OCI-LY3 (cell line): ENCODE results near the gene LIPC.

ENCODE experiments used
- H2AFZ ChIP-seq: fragments of 200-600, 300-600 bp; shearing (Covaris generic); 2 replicates; pipeline ENCODE4 v1.6.0; 2014; ENCODE audit warnings: antibody characterized with exemption, low read depth, low read length
- H3K27ac ChIP-seq: fragments of 200-600, 300-600 bp; sonication (generic); 2 replicates; pipeline ENCODE4 v1.5.1; 2014; ENCODE audit warnings: mild to moderate bottlenecking, low read length, moderate library complexity, mixed read lengths
- H3K27me3 ChIP-seq: fragments of 200-600, 300-600 bp; sonication (generic); 2 replicates; pipeline ENCODE4 v1.6.1; 2014; ENCODE audit warnings: low read depth, low read length, mixed read lengths
- H3K36me3 ChIP-seq: fragments of 200-600, 300-600 bp; sonication (generic); replicated peaks from 2 replicates; pipeline ENCODE3; 2014; ENCODE audit warnings: low read depth, low read length, mixed read lengths
- H3K4me1 ChIP-seq: fragments of 300-600, 200-600 bp; sonication (generic); 2 replicates; pipeline ENCODE4 v1.6.1; 2014; ENCODE audit warnings: low read length, mixed read lengths
- H3K4me2 ChIP-seq: fragments of 200-600, 300-600 bp; sonication (generic); 2 replicates; pipeline ENCODE4 v1.6.1; 2014; ENCODE audit warnings: low read length, mixed read lengths
- H3K4me3 ChIP-seq: fragments of 300-600, 200-600 bp; sonication (generic); 2 replicates; pipeline ENCODE4 v1.5.1; 2014; ENCODE audit warnings: antibody characterized with exemption, mild to moderate bottlenecking, low read length, moderate library complexity
- H3K79me2 ChIP-seq: fragments of 300-600, 200-600 bp; shearing (Covaris generic); 2 replicates; pipeline ENCODE4 v1.6.1; 2014; ENCODE audit warnings: mild to moderate bottlenecking, low read length, mixed read lengths
- H3K9ac ChIP-seq: fragments of 300-600, 200-600 bp; shearing (Covaris generic); 2 replicates; pipeline ENCODE4 v1.6.0; 2014; ENCODE audit warnings: mild to moderate bottlenecking, low read length, moderate library complexity
- H3K9me3 ChIP-seq: fragments of 200-600, 300-600 bp; shearing (Covaris generic); 2 replicates; pipeline ENCODE4 v1.6.1; 2014; ENCODE audit warnings: low read length, mixed read lengths; ENCODE audit not compliant: insufficient read depth
- H4K20me1 ChIP-seq: fragments of 200-600, 300-600 bp; sonication (generic); 2 replicates; pipeline ENCODE4 v1.6.1; 2016; ENCODE audit warnings: low read length, mixed read lengths; ENCODE audit not compliant: insufficient read depth
- EZH2phosphoT487 ChIP-seq: fragments of 200-600 bp; shearing (Covaris generic); IDR thresholded peaks from 2 replicates; pipeline ENCODE4 v1.6.1; 2018; ENCODE audit warnings: antibody characterized with exemption, mixed run types, low read depth
- TF ChIP-seq, protein P1 (sequence below): fragments of 200-600, 300-600 bp; sonication (generic); IDR thresholded peaks from 2 replicates; pipeline ENCODE4 v1.5.1; 2014; ENCODE audit warnings: antibody characterized with exemption, low read length, low read depth

The LIPC gene

DNA sequence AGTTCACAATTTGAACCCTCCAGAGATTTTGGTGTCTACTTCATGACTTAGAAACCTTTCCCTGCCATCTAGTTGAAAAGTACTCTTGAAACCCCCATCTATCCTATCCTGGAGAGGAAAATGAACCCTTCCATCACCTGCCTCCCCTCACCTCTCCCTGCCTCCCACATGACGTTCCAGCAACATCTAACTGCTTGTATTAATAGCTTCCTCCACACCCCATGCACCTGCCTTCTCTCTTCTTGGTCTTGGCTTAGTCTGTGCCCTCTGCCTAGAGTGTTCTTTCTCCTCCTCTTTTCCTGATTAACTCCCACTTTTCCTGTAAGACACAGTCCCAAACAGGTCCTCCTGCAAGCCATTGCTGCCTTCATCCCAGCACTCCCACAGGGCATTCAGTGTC, 107.8 kb downstream of the LIPC start:
- Histone ChIP-seq H3K4me2 (no peak overlapping the region), H3K36me3 (no peaks in the 10 kb centered on the region), H2AFZ (no peak overlapping the region), H3K27me3 (peaks cover 14% of the 10 kb centered on the region), H3K4me1 (no peaks in the 10 kb centered on the region), H3K4me3 (no peak overlapping the region), H3K9me3 (no peaks in the 10 kb centered on the region), H3K79me2 (no peaks in the 10 kb centered on the region), H3K27ac (no peak overlapping the region), H3K9ac (no peak overlapping the region), H4K20me1 (no peaks in the 10 kb centered on the region)
- no peak for TF ChIP-seq EZH2phosphoT487
- TF ChIP-seq, protein P1, sequence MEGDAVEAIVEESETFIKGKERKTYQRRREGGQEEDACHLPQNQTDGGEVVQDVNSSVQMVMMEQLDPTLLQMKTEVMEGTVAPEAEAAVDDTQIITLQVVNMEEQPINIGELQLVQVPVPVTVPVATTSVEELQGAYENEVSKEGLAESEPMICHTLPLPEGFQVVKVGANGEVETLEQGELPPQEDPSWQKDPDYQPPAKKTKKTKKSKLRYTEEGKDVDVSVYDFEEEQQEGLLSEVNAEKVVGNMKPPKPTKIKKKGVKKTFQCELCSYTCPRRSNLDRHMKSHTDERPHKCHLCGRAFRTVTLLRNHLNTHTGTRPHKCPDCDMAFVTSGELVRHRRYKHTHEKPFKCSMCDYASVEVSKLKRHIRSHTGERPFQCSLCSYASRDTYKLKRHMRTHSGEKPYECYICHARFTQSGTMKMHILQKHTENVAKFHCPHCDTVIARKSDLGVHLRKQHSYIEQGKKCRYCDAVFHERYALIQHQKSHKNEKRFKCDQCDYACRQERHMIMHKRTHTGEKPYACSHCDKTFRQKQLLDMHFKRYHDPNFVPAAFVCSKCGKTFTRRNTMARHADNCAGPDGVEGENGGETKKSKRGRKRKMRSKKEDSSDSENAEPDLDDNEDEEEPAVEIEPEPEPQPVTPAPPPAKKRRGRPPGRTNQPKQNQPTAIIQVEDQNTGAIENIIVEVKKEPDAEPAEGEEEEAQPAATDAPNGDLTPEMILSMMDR = no peak

DNA sequence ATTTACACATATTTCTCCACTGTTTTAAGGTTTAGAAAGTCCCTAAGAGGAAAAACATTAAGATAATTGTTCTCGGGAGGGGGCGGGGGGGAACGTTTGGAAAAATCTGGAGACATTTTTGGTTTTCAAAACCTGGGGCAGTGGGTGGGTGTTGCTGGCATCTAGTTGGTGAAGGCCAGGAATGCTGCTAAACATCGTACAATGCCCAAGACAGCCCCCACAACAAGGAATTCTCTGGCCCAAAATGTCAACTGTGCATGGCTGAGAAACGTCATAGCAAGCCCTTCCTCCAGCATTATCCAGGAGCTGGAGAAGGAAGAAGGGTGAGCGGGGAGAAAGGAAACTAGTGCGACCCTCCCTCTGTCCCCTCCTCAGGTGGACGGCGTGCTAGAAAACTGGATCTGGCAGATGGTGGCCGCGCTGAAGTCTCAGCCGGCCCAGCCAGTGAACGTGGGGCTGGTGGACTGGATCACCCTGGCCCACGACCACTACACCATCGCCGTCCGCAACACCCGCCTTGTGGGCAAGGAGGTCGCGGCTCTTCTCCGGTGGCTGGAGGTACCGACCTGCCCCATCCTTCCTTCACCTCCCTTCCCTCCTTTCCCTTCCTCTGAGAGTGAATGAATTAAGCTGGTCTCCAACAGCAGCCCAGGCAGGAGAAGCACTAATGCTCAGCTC, 109.8 kb downstream of the LIPC start:
- Histone ChIP-seq H2AFZ (no peak overlapping the region), H3K4me3 (no peak overlapping the region), H3K4me2 (no peak overlapping the region), H3K27me3 (no peaks in the 10 kb centered on the region), H3K9me3 (no peaks in the 10 kb centered on the region), H3K4me1 (no peaks in the 10 kb centered on the region), H3K79me2 (no peaks in the 10 kb centered on the region), H3K36me3 (no peaks in the 10 kb centered on the region), H3K27ac (no peak overlapping the region), H4K20me1 (no peaks in the 10 kb centered on the region), H3K9ac (no peak overlapping the region)
- TF ChIP-seq EZH2phosphoT487 = no peak
- TF ChIP-seq, protein P1 = no peak

DNA sequence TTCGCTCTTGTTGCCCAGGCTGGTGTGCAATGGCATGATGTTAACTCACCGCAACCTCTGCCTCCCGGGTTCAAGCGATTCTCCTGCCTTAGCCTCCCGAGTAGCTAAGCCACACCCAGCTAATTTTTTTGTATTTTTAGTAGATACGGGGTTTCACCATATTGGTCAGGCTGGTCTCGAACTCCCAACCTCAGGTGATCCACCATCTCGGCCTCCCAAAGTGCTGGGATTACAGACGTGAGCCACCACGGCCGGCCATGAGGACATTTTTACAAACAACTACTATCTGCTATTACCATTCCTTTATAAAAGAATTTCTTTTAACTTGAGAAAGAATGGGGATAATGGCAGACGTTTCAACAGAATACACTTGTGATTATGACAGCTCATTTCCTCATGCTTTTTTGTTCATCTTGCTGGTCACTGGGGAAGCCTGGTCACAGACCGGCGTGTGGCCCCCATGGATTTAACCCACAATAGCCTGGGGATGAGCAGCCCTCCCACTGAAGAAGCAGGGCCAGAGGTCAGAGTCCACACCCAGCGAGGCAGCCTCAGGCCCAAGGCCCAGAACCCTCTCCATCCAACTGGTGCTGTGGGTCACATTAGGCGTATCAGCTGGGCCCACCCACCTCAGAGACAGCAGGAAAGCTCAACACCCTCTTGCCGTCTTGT, 112.0 kb downstream of the LIPC start:
- Histone ChIP-seq H3K79me2 (no peaks in the 10 kb centered on the region), H3K27ac (no peak overlapping the region), H2AFZ (no peak overlapping the region), H3K9ac (no peak overlapping the region), H3K9me3 (no peaks in the 10 kb centered on the region), H3K36me3 (no peaks in the 10 kb centered on the region), H4K20me1 (no peaks in the 10 kb centered on the region), H3K4me1 (no peaks in the 10 kb centered on the region), H3K4me2 (no peak overlapping the region), H3K27me3 (no peaks in the 10 kb centered on the region), H3K4me3 (no peak overlapping the region)
- no peak for TF ChIP-seq EZH2phosphoT487
- TF ChIP-seq, protein P1 = no peak

DNA sequence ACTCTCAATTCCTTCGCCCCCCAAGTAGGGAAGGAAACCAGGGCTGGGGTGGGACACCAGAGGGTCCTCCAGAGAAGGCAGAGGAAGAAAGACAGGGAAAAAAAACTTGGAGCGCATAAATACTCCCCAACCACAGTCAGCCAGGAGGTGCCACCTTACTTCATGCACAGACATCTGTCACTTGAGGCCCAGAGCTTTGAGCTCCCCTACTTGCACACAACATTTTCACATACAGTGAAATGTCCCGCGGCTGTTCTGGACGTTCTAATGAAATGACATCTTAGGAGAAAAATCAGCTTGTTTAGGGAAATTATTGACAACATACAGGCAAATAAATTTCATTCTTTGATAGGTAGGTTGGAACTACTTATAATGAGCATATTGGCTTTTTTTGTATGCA, 113.0 kb downstream of the LIPC start:
- no peaks in the 10 kb centered on the region for H4K20me1 ChIP-seq
- H3K4me2 ChIP-seq = no peak overlapping the region
- H3K27ac ChIP-seq = no peak overlapping the region

More for the DNA sequence above, 113.0 kb downstream of the LIPC start:
- TF ChIP-seq, protein P1 = no peak
- TF ChIP-seq EZH2phosphoT487 = no peak
- no peak overlapping the region for H3K9ac ChIP-seq
- no peaks in the 10 kb centered on the region for H3K27me3 ChIP-seq
- H3K4me3 ChIP-seq = no peak overlapping the region
- no peaks in the 10 kb centered on the region for H3K36me3 ChIP-seq
- H2AFZ ChIP-seq = no peak overlapping the region
- H3K79me2 ChIP-seq = no peaks in the 10 kb centered on the region
- no peaks in the 10 kb centered on the region for H3K9me3 ChIP-seq
- H3K4me1 ChIP-seq = no peaks in the 10 kb centered on the region
